Effector memory CD8-positive, alpha-beta T cell (primary cell): ENCODE results near the gene MTMR12.
"Not testable (repeated sequence)": the region's sequence is repeated elsewhere in the genome, so short reads cannot be mapped to it uniquely, and the experiment has no call there.

ENCODE experiments used
- ATAC-seq: fragments of 150-1000 bp; cut with Tn5 transposase; replicated peaks from 2 replicates; pipeline ENCODE4 v1.10.0; 2021; ENCODE audit warnings: mild to moderate bottlenecking, moderate library complexity
- DNase-seq, 3 experiments: peaks; one replicate each; pipeline ENCODE4 v3.0.0; 2021
- H3K27ac Mint-ChIP-seq, 2 donors: one replicate each; pipeline ENCODE4 v1.8.0; 2022; ENCODE audit warnings: mild to moderate bottlenecking in 2 of 2, mixed read lengths in 2 of 2, moderate library complexity in 2 of 2
- H3K27me3 Mint-ChIP-seq, 2 donors: one replicate each; pipeline ENCODE4 v1.8.0; 2022; ENCODE audit warnings: mixed read lengths in 2 of 2
- H3K36me3 Mint-ChIP-seq: one replicate; pipeline ENCODE4 v1.8.0; 2022; ENCODE audit warnings: mild to moderate bottlenecking, moderate library complexity, mixed read lengths; ENCODE audit not compliant: insufficient read depth
- H3K4me1 Mint-ChIP-seq, 2 donors: one replicate each; pipeline ENCODE4 v1.8.0; 2022; ENCODE audit warnings: low read depth in 2 of 2, mixed read lengths in 2 of 2
- H3K4me3 Mint-ChIP-seq, 2 donors: one replicate each; pipeline ENCODE4 v1.8.0; 2022; ENCODE audit warnings: mild to moderate bottlenecking in 2 of 2, mixed read lengths in 2 of 2, moderate library complexity in 2 of 2
- H3K9me3 Mint-ChIP-seq, 2 donors: one replicate each; pipeline ENCODE4 v1.8.0; 2022; ENCODE audit warnings: mixed read lengths in 2 of 2

Gene MTMR12

GRCh38 chr5:32332361-32332760, 19.6 kb upstream of the MTMR12 start:
- peaks cover 0 to 4% of the 10 kb centered on the region in 2 donors for H3K4me1 Mint-ChIP-seq
- no peaks in the 10 kb centered on the region for H3K9me3 Mint-ChIP-seq
- DNase-seq: no peak
- H3K36me3 Mint-ChIP-seq: no peaks in the 10 kb centered on the region
- no peak overlapping the region for H3K27ac Mint-ChIP-seq
- peaks cover 0 to 4% of the 10 kb centered on the region in 2 donors for H3K27me3 Mint-ChIP-seq
- no peak overlapping the region for H3K4me3 Mint-ChIP-seq
- ATAC-seq: no peak

- ATAC-seq: no peak
These were observed 19.2 kb upstream of the MTMR12 start for GRCh38 chr5:32331935-32332274.

GRCh38 chr5:32331217-32331934, 18.6 kb upstream of the MTMR12 start:
- DNase-seq: no peak
- peaks cover 0 to 4% of the 10 kb centered on the region in 2 donors for H3K27me3 Mint-ChIP-seq
- ATAC-seq: no peak
- H3K36me3 Mint-ChIP-seq: no peaks in the 10 kb centered on the region
- H3K4me3 Mint-ChIP-seq: no peak overlapping the region
- H3K9me3 Mint-ChIP-seq: no peaks in the 10 kb centered on the region
- peaks cover 0 to 4% of the 10 kb centered on the region in 2 donors for H3K4me1 Mint-ChIP-seq
- H3K27ac Mint-ChIP-seq: no peak overlapping the region

More at GRCh38 chr5:32331935-32332274, 19.2 kb upstream of the MTMR12 start:
- H3K4me1 Mint-ChIP-seq: peaks cover 0 to 4% of the 10 kb centered on the region in 2 donors
- no peaks in the 10 kb centered on the region for H3K9me3 Mint-ChIP-seq
- peaks cover 0 to 4% of the 10 kb centered on the region in 2 donors for H3K27me3 Mint-ChIP-seq
- H3K4me3 Mint-ChIP-seq: no peak overlapping the region
- no peak overlapping the region for H3K27ac Mint-ChIP-seq
- H3K36me3 Mint-ChIP-seq: no peaks in the 10 kb centered on the region
- no peak for DNase-seq

- no peak for ATAC-seq
- Mint-ChIP-seq H3K27me3 (no peaks in the 10 kb centered on the region), H3K4me3 (no peak overlapping the region), H3K4me1 (peaks cover 0 to 4% of the 10 kb centered on the region in 2 donors), H3K27ac (no peak overlapping the region), H3K9me3 (no peaks in the 10 kb centered on the region), H3K36me3 (no peaks in the 10 kb centered on the region)
- DNase-seq: no peak
These were observed 17.6 kb upstream of the MTMR12 start for GRCh38 chr5:32330126-32330971.

GRCh38 chr5:32329395-32329834, 16.7 kb upstream of the MTMR12 start:
- ATAC-seq (peak; percentile 85), DNase-seq (peak; percentile 48 to 57 (median 54))
- Mint-ChIP-seq H3K27me3 (no peaks in the 10 kb centered on the region), H3K27ac (peak overlapping the region in 1 of 2 donors; percentile 13), H3K9me3 (no peaks in the 10 kb centered on the region), H3K36me3 (no peaks in the 10 kb centered on the region), H3K4me3 (no peak overlapping the region), H3K4me1 (peaks cover 0 to 4% of the 10 kb centered on the region in 2 donors)

GRCh38 chr5:32326216-32326772, 13.6 kb upstream of the MTMR12 start:
- Mint-ChIP-seq H3K4me3 (no peak overlapping the region), H3K36me3 (no peaks in the 10 kb centered on the region), H3K4me1 (peaks cover 0 to 4% of the 10 kb centered on the region in 2 donors), H3K27ac (no peak overlapping the region), H3K9me3 (peaks cover 3 to 6% of the 10 kb centered on the region in 2 donors), H3K27me3 (no peaks in the 10 kb centered on the region)
- no peak for ATAC-seq
- no peak for DNase-seq

- no peak overlapping the region for H3K27ac Mint-ChIP-seq
- no peak overlapping the region for H3K4me3 Mint-ChIP-seq
- DNase-seq (no peak), ATAC-seq (no peak)
- peaks cover 3 to 7% of the 10 kb centered on the region in 2 donors for H3K9me3 Mint-ChIP-seq
- H3K27me3 Mint-ChIP-seq: no peaks in the 10 kb centered on the region
- no peaks in the 10 kb centered on the region for H3K36me3 Mint-ChIP-seq
- peaks cover 0 to 4% of the 10 kb centered on the region in 2 donors for H3K4me1 Mint-ChIP-seq
These were observed 12.9 kb upstream of the MTMR12 start for GRCh38 chr5:32325616-32326015.

- H3K4me3 Mint-ChIP-seq: no peak overlapping the region
- H3K27ac Mint-ChIP-seq: no peak overlapping the region
- no peaks in the 10 kb centered on the region for H3K27me3 Mint-ChIP-seq
- H3K4me1 Mint-ChIP-seq: peaks cover 0 to 4% of the 10 kb centered on the region in 2 donors
- ATAC-seq: no peak
- no peaks in the 10 kb centered on the region for H3K36me3 Mint-ChIP-seq
- peaks cover 3 to 7% of the 10 kb centered on the region in 2 donors for H3K9me3 Mint-ChIP-seq
- DNase-seq: no peak
These were observed 12.3 kb upstream of the MTMR12 start for GRCh38 chr5:32325062-32325461.

GRCh38 chr5:32323741-32324140, 11.0 kb upstream of the MTMR12 start:
- H3K27ac Mint-ChIP-seq: no peak overlapping the region
- H3K36me3 Mint-ChIP-seq: no peaks in the 10 kb centered on the region
- H3K4me1 Mint-ChIP-seq: no peaks in the 10 kb centered on the region
- DNase-seq (no peak), ATAC-seq (no peak)
- H3K4me3 Mint-ChIP-seq: no peak overlapping the region
- peaks cover 3 to 7% of the 10 kb centered on the region in 2 donors for H3K9me3 Mint-ChIP-seq
- no peaks in the 10 kb centered on the region for H3K27me3 Mint-ChIP-seq

- H3K4me3 Mint-ChIP-seq: no peak overlapping the region
- H3K27me3 Mint-ChIP-seq: no peaks in the 10 kb centered on the region
- ATAC-seq (no peak), DNase-seq (no peak)
- H3K27ac Mint-ChIP-seq: no peak overlapping the region
- H3K9me3 Mint-ChIP-seq: peaks cover 3 to 7% of the 10 kb centered on the region in 2 donors
- no peaks in the 10 kb centered on the region for H3K36me3 Mint-ChIP-seq
- no peaks in the 10 kb centered on the region for H3K4me1 Mint-ChIP-seq
These were observed 10.1 kb upstream of the MTMR12 start for GRCh38 chr5:32322882-32323281.

- not testable (repeated sequence) for H3K27ac Mint-ChIP-seq, H3K36me3 Mint-ChIP-seq, H3K27me3 Mint-ChIP-seq, H3K4me3 Mint-ChIP-seq, ATAC-seq, DNase-seq, H3K9me3 Mint-ChIP-seq, H3K4me1 Mint-ChIP-seq
These were observed 9.0 kb upstream of the MTMR12 start for GRCh38 chr5:32321787-32322186.

- Mint-ChIP-seq H3K27me3 (no peaks in the 10 kb centered on the region), H3K9me3 (peaks cover 3 to 7% of the 10 kb centered on the region in 2 donors), H3K4me3 (no peak overlapping the region), H3K27ac (no peak overlapping the region), H3K4me1 (no peaks in the 10 kb centered on the region), H3K36me3 (no peaks in the 10 kb centered on the region)
- DNase-seq (no peak), ATAC-seq (no peak)
These were observed 7.8 kb upstream of the MTMR12 start for GRCh38 chr5:32320576-32320975.

- peaks cover 3 to 7% of the 10 kb centered on the region in 2 donors for H3K9me3 Mint-ChIP-seq
- H3K4me3 Mint-ChIP-seq: no peak overlapping the region
- H3K4me1 Mint-ChIP-seq: no peaks in the 10 kb centered on the region
- no peaks in the 10 kb centered on the region for H3K36me3 Mint-ChIP-seq
- H3K27me3 Mint-ChIP-seq: no peaks in the 10 kb centered on the region
- ATAC-seq (no peak), DNase-seq (no peak)
- no peak overlapping the region for H3K27ac Mint-ChIP-seq
These were observed 7.3 kb upstream of the MTMR12 start for GRCh38 chr5:32319926-32320543.
